Trophoblast cell (in vitro differentiated cells and primary cell): ENCODE measurements around the gene ARSG.

Experiments used
- DNase-seq, 2 donors: peaks; one replicate each; pipeline ENCODE4 v3.0.0-alpha.2; 2016
- H2AFZ ChIP-seq: 2 replicates; pipeline ENCODE4 v1.6.1; 2013; ENCODE audit warnings: low read length, moderate library complexity, mild to moderate bottlenecking; ENCODE audit not compliant: insufficient read depth, poor library complexity
- H2AK5ac ChIP-seq: 2 replicates; pipeline ENCODE4 v1.6.1; 2013; ENCODE audit warnings: mild to moderate bottlenecking, low read length
- H2BK120ac ChIP-seq: 2 replicates; pipeline ENCODE4 v1.6.1; 2013; ENCODE audit warnings: low read length, mild to moderate bottlenecking, moderate library complexity; ENCODE audit not compliant: insufficient read depth, poor library complexity
- H2BK12ac ChIP-seq: 2 replicates; pipeline ENCODE4 v1.6.1; 2013; ENCODE audit warnings: mild to moderate bottlenecking, low read length, moderate library complexity
- H2BK5ac ChIP-seq: 2 replicates; pipeline ENCODE4 v1.6.1; 2013; ENCODE audit warnings: low read length, low read depth, moderate library complexity, mild to moderate bottlenecking; ENCODE audit not compliant: poor library complexity
- H3K14ac ChIP-seq: 2 replicates; pipeline ENCODE4 v1.6.1; 2013; ENCODE audit warnings: mild to moderate bottlenecking, low read length
- H3K18ac ChIP-seq: 2 replicates; pipeline ENCODE4 v1.6.1; 2013; ENCODE audit warnings: mild to moderate bottlenecking, low read length
- H3K23ac ChIP-seq: 2 replicates; pipeline ENCODE4 v1.6.1; 2013; ENCODE audit warnings: low read length
- H3K27ac ChIP-seq: 2 replicates; pipeline ENCODE4 v1.5.1; 2013; ENCODE audit warnings: low read depth, mild to moderate bottlenecking, inconsistent platforms, low read length, moderate library complexity
- H3K27me3 ChIP-seq: 2 replicates; pipeline ENCODE4 v1.6.1; 2013; ENCODE audit warnings: inconsistent platforms, mild to moderate bottlenecking, low read length, moderate library complexity; ENCODE audit not compliant: insufficient read depth
- H3K36me3 ChIP-seq, 2 experiments: 1 replicate in 1 of 2; 2 replicates in 1 of 2; pipeline ENCODE4 v1.6.1; 2013; ENCODE audit warnings: low read length in 2 of 2, mild to moderate bottlenecking in 2 of 2, moderate library complexity in 1 of 2; ENCODE audit not compliant: insufficient read depth in 2 of 2, control insufficient read depth in 1 of 2
- H3K4ac ChIP-seq: 2 replicates; pipeline ENCODE4 v1.6.1; 2013; ENCODE audit warnings: low read depth, mild to moderate bottlenecking, low read length, moderate library complexity
- H3K4me1 ChIP-seq, 2 experiments: 1 replicate in 1 of 2; 2 replicates in 1 of 2; pipeline ENCODE4 v1.6.1; 2013; ENCODE audit warnings: low read length in 2 of 2, mild to moderate bottlenecking in 2 of 2, moderate library complexity in 1 of 2; ENCODE audit not compliant: insufficient read depth in 2 of 2, control insufficient read depth in 1 of 2
- H3K4me2 ChIP-seq: 2 replicates; pipeline ENCODE4 v1.6.1; 2013; ENCODE audit warnings: inconsistent platforms, mild to moderate bottlenecking, low read length, moderate library complexity
- H3K4me3 ChIP-seq: 2 replicates; pipeline ENCODE4 v1.5.1; 2013; ENCODE audit warnings: mild to moderate bottlenecking, low read depth, low read length, inconsistent platforms
- H3K79me1 ChIP-seq: one replicate; pipeline ENCODE4 v1.6.1; 2013; ENCODE audit warnings: low read length
- H3K79me2 ChIP-seq: 2 replicates; pipeline ENCODE4 v1.6.1; 2013; ENCODE audit warnings: low read length, mild to moderate bottlenecking; ENCODE audit not compliant: control insufficient read depth, insufficient read depth, poor library complexity
- H3K9ac ChIP-seq: 2 replicates; pipeline ENCODE4 v1.6.1; 2013; ENCODE audit warnings: mild to moderate bottlenecking, low read length
- H3K9me3 ChIP-seq: 2 replicates; pipeline ENCODE4 v1.6.1; 2013; ENCODE audit warnings: low read depth, mild to moderate bottlenecking, control low read depth, inconsistent platforms, low read length; ENCODE audit not compliant: insufficient read depth
- H4K12ac ChIP-seq: 2 replicates; pipeline ENCODE4 v1.6.1; 2013; ENCODE audit warnings: low read depth, mild to moderate bottlenecking, low read length, moderate library complexity
- H4K8ac ChIP-seq: 2 replicates; pipeline ENCODE4 v1.6.1; 2013; ENCODE audit warnings: low read depth, mild to moderate bottlenecking, low read length, moderate library complexity
- H4K91ac ChIP-seq: one replicate; pipeline ENCODE4 v1.6.1; 2013; ENCODE audit warnings: low read depth, mild to moderate bottlenecking, low read length, moderate library complexity
- WGBS: extraction: QIAGEN DNeasy Blood & Tissue Kit; methylation state at CpG from one replicate; pipeline ENCODE4 v1.1.7; 2013; ENCODE audit warnings: missing lambda C conversion rate; ENCODE audit not compliant: insufficient read length, insufficient coverage; ENCODE audit errors: extremely low coverage; 5-methylcytosine and 5-hydroxymethylcytosine counted together

ARSG gene

GRCh38 chr17:68450801-68451200 is 159.5 kb downstream of the ARSG start:
- Histone ChIP-seq H4K8ac (peak overlapping the region; percentile 9), H3K27me3 (no peaks in the 10 kb centered on the region), H2AK5ac (no peak overlapping the region), H3K4ac (peak overlapping the region; percentile 1), H3K27ac (no peak overlapping the region), H4K91ac (peak overlapping the region; percentile 2), H4K12ac (no peak overlapping the region), H2BK120ac (peak overlapping the region; percentile 35), H3K79me1 (peaks cover 6% of the 10 kb centered on the region), H3K4me3 (no peak overlapping the region), H3K4me2 (no peak overlapping the region), H3K36me3 (peaks cover 25 to 31% of the 10 kb centered on the region in 2 experiments), H2BK12ac (peak overlapping the region; percentile 8), H3K23ac (no peak overlapping the region), H3K9me3 (peaks cover 1% of the 10 kb centered on the region), H3K4me1 (peaks cover 8 to 12% of the 10 kb centered on the region in 2 experiments), H3K9ac (no peak overlapping the region), H3K14ac (no peak overlapping the region), H3K18ac (peak overlapping the region; percentile 54), H3K79me2 (no peaks in the 10 kb centered on the region), H2AFZ (no peak overlapping the region), H2BK5ac (no peak overlapping the region)
- DNase-seq: no peak
- no CpG with 5 or more reads among the region's 14 CpGs for WGBS

- H3K4me3 ChIP-seq: no peak overlapping the region
- no peak overlapping the region for H2AK5ac ChIP-seq
- H3K36me3 ChIP-seq: peaks cover 21 to 26% of the 10 kb centered on the region in 2 experiments
- no peak overlapping the region for H3K23ac ChIP-seq
- H3K4me1 ChIP-seq: peaks cover 8 to 12% of the 10 kb centered on the region in 2 experiments
- no peak overlapping the region for H2AFZ ChIP-seq
- H3K79me1 ChIP-seq: peaks cover 11% of the 10 kb centered on the region
- WGBS: no CpG with 5 or more reads among the region's 5 CpGs
- DNase-seq: peak in 1 of 2 donors; percentile 71
- peak overlapping the region; percentile 26 for H2BK120ac ChIP-seq
- no peak overlapping the region for H3K14ac ChIP-seq
- H3K4me2 ChIP-seq: no peak overlapping the region
- H3K27ac ChIP-seq: peak overlapping the region; percentile 71
- no peak overlapping the region for H3K9ac ChIP-seq
- no peak overlapping the region for H3K18ac ChIP-seq
- peak overlapping the region; percentile 33 for H2BK12ac ChIP-seq
- H4K91ac ChIP-seq: peak overlapping the region; percentile 32
- peaks cover 1% of the 10 kb centered on the region for H3K9me3 ChIP-seq
- H3K79me2 ChIP-seq: no peaks in the 10 kb centered on the region
- peak overlapping the region; percentile 74 for H2BK5ac ChIP-seq
- H4K12ac ChIP-seq: no peak overlapping the region
- peak overlapping the region; percentile 22 for H4K8ac ChIP-seq
- no peaks in the 10 kb centered on the region for H3K27me3 ChIP-seq
- no peak overlapping the region for H3K4ac ChIP-seq
Observed at GRCh38 chr17:68451670-68452354, 160.5 kb downstream of the ARSG start.

DNA sequence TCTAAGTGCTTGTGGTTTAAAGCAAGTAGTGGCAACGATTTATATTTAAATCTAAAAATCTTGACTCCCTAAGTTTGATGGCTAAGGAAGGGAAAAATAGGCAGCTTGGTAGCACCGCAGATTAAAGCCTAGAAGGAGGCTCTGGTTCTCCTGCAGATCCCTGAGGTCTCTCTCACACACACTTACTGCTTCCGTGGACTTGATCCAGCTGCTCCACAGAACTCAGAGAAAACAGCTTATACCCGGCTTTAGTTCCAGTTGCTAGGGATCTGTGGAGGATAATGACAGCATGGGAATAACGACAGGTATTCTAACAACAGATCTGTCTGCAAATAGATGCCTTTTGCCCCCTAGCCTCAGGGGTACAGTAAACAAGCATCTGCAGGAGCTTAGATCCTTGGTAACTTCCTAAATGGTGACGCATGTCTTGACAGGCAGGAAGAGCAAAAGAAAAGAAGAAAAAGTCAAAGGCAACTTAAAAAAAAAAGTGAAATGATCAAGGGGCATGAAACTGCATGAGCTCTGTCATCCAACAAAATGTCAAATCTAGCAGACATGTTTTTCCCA is 161.5 kb downstream of the ARSG start:
- Histone ChIP-seq H2BK12ac (peak overlapping the region; percentile 24), H2AK5ac (no peak overlapping the region), H3K9ac (no peak overlapping the region), H3K27ac (peak overlapping the region; percentile 75), H3K79me2 (peaks cover 2% of the 10 kb centered on the region), H4K91ac (no peak overlapping the region), H4K12ac (no peak overlapping the region), H3K9me3 (peaks cover 1% of the 10 kb centered on the region), H4K8ac (no peak overlapping the region), H3K14ac (no peak overlapping the region), H3K4me1 (peaks cover 8 to 12% of the 10 kb centered on the region in 2 experiments), H3K23ac (no peak overlapping the region), H2BK5ac (peak overlapping the region; percentile 66), H3K27me3 (no peaks in the 10 kb centered on the region), H2AFZ (no peak overlapping the region), H3K36me3 (peaks cover 19 to 22% of the 10 kb centered on the region in 2 experiments), H2BK120ac (no peak overlapping the region), H3K18ac (no peak overlapping the region), H3K79me1 (peaks cover 15% of the 10 kb centered on the region), H3K4me3 (no peak overlapping the region), H3K4me2 (peak overlapping the region; percentile 6), H3K4ac (no peak overlapping the region)
- WGBS: no CpG with 5 or more reads among the region's 6 CpGs
- peak; percentile 93 to 95 for DNase-seq

DNA sequence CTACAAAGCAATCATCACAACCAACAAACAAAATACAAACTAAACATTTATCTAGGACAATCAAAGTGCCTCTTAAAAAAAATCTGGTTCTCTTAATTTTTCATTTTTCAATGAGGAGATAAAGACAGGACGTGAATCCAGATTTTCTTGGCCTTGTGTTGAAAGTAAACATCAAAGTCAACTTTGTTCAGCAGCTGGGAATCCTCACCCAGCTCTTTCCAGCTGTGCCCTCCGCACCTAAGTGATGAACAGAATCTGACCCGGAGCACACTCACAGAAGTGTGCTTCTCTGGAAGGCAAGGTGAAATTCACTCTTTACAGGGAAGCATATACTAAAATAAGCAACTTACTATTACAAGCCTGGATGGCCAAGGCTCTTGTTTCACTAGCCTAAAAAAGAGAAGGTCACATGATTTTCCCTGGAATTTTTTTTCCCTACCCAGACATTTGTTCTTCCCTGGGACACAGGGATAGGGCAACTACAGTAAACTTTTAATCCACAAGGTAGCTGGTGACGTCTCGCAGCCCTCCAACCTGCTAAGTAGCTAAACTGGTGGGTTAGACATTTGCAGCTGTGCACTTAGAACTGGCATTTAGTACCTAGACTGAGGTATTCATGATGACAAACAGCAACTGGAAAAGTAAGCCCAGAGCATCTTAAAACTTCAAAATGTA is 162.8 kb downstream of the ARSG start:
- H3K27me3 ChIP-seq: no peaks in the 10 kb centered on the region
- H2BK12ac ChIP-seq: no peak overlapping the region
- peak overlapping the region; percentile 47 for H3K4ac ChIP-seq
- no peak overlapping the region for H4K91ac ChIP-seq
- H3K23ac ChIP-seq: no peak overlapping the region
- no peak overlapping the region for H2AFZ ChIP-seq
- no peak overlapping the region for H3K4me2 ChIP-seq
- H3K9me3 ChIP-seq: peaks cover 1% of the 10 kb centered on the region
- peak in 1 of 2 donors; percentile 18 for DNase-seq
- H2BK120ac ChIP-seq: peak overlapping the region; percentile 45
- H3K9ac ChIP-seq: no peak overlapping the region
- peaks cover 8 to 15% of the 10 kb centered on the region in 2 experiments for H3K4me1 ChIP-seq
- no peak overlapping the region for H3K14ac ChIP-seq
- H3K36me3 ChIP-seq: peaks cover 16% of the 10 kb centered on the region in 2 experiments
- no peak overlapping the region for H2AK5ac ChIP-seq
- H2BK5ac ChIP-seq: no peak overlapping the region
- H3K18ac ChIP-seq: no peak overlapping the region
- WGBS: no CpG with 5 or more reads among the region's 5 CpGs
- peak overlapping the region; percentile 61 for H3K27ac ChIP-seq
- H3K79me1 ChIP-seq: peaks cover 15% of the 10 kb centered on the region
- H3K79me2 ChIP-seq: peaks cover 2% of the 10 kb centered on the region
- H4K12ac ChIP-seq: no peak overlapping the region
- H4K8ac ChIP-seq: no peak overlapping the region
- no peak overlapping the region for H3K4me3 ChIP-seq
